HEK293T (cell line): ENCODE data around the gene PANK1.

Experiments
- ARNT ChIP-seq: fragments of 450-650 bp; IDR thresholded peaks from 2 replicates; pipeline ENCODE4 v1.6.1; 2017; ENCODE audit warnings: mild to moderate bottlenecking
- BHLHE40 ChIP-seq: fragments of 450-650 bp; IDR thresholded peaks from 2 replicates; pipeline ENCODE4 v1.6.1; 2016; ENCODE audit warnings: mild to moderate bottlenecking, moderate library complexity, borderline replicate concordance
- FOXA1 ChIP-seq: fragments of 450-650 bp; IDR thresholded peaks from 2 replicates; pipeline ENCODE4 v1.6.1; 2016; ENCODE audit warnings: mild to moderate bottlenecking
- FOXM1 ChIP-seq: fragments of 450-650 bp; IDR thresholded peaks from 2 replicates; pipeline ENCODE4 v1.6.1; 2017; ENCODE audit warnings: mild to moderate bottlenecking, borderline replicate concordance
- HDGF ChIP-seq: fragments of 450-650 bp; IDR thresholded peaks from 2 replicates; pipeline ENCODE4 v1.6.1; 2017; ENCODE audit warnings: antibody characterized with exemption, borderline replicate concordance
- L3MBTL2 ChIP-seq: fragments of 450-650 bp; conservative IDR thresholded peaks from 2 replicates; pipeline ENCODE4 v1.6.1; 2016; ENCODE audit warnings: mild to moderate bottlenecking
- LEF1 ChIP-seq: fragments of 450-650 bp; IDR thresholded peaks from 2 replicates; pipeline ENCODE4 v1.6.1; 2017; ENCODE audit warnings: mild to moderate bottlenecking, borderline replicate concordance
- PKNOX1 ChIP-seq: fragments of 450-650 bp; IDR thresholded peaks from 2 replicates; pipeline ENCODE4 v1.6.1; 2016
- SUZ12 ChIP-seq: fragments of 450-650 bp; IDR thresholded peaks from 2 replicates; pipeline ENCODE4 v1.6.1; 2016; ENCODE audit warnings: mild to moderate bottlenecking

DNA sequence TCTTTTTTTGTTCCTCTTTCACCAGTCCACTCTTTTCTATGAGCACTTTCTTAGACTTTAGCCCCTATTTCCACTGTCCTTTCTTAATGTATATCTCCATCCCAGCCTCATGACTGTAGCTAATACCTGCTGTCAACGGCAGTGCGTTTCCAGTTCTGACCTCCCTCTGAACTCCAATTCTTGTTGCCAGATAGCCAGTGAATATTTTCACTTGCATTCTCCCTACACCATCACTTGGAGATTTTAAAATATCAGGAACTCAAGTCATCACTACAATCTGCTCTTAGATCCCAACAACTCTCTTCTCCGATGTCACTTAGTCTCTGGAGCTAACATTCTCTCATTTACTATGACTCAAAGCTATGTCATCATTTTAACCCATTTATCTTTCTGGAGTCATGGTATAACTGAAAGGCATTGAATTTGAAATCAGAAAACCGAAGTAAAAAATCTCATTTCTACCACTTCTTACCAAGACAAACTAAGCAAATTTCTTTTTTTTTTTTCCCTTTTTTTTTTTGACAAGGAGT is 104.6 kb downstream of the PANK1 start:
- TF ChIP-seq SUZ12 (no peak), PKNOX1 (no peak), FOXA1 (no peak), L3MBTL2 (no peak), BHLHE40 (no peak), LEF1 (no peak), HDGF (no peak), FOXM1 (no peak), ARNT (no peak)
